GM12874 (cell line): ENCODE measurements around the gene IGSF1.

Experiments used
- TF ChIP-seq, protein P1 (sequence below): IDR thresholded peaks from 2 replicates; pipeline ENCODE4 v1.5.1; 2011; ENCODE audit warnings: low read depth, mild to moderate bottlenecking, control low read depth, low read length, moderate library complexity; ENCODE audit not compliant: insufficient read depth

The IGSF1 gene

DNA sequence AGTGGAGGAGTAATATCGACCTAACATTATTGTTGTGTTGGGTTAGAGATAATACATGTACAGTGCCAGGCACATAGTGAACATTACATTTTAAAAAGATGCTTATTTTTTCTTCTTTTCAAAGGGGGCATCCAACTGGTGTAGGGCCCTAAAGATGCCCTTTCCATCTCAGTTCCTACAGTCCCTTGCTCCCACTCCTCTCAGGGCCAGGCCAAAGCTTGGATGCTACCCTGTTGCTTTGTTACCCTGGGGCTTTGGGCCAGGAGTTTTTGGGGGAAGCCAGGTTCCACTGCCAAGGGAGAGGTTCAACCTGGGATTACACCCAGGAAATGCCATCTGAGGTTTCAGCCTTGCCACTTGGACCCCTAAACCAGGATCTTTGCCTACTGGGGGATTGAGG lies 918 bp downstream of the IGSF1 start:
- TF ChIP-seq, protein P1, sequence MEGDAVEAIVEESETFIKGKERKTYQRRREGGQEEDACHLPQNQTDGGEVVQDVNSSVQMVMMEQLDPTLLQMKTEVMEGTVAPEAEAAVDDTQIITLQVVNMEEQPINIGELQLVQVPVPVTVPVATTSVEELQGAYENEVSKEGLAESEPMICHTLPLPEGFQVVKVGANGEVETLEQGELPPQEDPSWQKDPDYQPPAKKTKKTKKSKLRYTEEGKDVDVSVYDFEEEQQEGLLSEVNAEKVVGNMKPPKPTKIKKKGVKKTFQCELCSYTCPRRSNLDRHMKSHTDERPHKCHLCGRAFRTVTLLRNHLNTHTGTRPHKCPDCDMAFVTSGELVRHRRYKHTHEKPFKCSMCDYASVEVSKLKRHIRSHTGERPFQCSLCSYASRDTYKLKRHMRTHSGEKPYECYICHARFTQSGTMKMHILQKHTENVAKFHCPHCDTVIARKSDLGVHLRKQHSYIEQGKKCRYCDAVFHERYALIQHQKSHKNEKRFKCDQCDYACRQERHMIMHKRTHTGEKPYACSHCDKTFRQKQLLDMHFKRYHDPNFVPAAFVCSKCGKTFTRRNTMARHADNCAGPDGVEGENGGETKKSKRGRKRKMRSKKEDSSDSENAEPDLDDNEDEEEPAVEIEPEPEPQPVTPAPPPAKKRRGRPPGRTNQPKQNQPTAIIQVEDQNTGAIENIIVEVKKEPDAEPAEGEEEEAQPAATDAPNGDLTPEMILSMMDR: no peak

DNA sequence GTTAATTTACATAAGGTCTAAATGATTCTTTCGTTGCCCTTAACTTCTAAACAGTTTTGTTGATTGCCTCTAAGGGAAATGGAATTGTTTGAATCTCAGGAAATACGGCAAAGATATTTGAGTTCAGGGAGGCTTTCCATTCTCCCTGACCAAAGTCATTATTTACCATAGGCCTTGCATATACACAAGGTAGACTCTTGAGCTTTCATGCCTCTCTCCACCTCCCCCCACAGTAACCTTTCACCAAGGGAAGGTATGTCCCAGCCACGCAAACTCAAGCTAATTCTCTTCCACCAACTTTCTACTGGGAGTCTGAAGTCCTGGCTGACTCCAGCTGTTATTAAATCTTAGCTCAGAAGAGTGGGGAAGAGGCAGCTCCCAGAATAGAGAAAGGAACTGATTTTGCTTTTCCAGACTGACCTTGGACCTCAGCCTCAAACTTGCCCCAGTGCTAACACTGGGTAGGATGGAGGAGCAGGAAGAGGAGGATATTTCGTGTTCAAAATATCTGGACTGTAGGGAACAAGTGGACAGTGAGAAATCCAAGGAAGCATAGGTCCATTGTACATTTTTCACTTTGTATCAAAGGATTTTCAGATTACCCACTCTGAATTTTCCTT lies 1.4 kb downstream of the IGSF1 start:
- TF ChIP-seq, protein P1: no peak

DNA sequence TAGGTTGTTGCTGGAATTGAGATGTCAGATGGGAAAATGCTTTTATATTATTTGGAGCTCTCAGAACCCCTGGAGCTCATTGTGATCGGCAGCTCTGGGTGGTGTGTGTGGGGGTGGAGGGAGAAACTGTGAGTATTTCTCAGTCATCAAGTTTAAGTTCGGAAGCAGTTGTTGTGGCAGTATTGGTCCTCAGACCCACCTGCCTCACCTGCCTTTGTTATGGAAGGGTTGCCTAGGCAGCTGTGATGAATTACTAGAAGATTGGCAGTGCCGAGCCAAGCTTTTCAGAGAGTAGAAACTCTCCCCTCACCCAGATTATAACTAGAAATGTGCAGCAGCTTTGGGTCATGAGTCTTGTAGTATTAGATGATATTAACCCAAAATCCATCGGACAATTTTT lies 9.5 kb downstream of the IGSF1 start:
- TF ChIP-seq, protein P1: no peak

DNA sequence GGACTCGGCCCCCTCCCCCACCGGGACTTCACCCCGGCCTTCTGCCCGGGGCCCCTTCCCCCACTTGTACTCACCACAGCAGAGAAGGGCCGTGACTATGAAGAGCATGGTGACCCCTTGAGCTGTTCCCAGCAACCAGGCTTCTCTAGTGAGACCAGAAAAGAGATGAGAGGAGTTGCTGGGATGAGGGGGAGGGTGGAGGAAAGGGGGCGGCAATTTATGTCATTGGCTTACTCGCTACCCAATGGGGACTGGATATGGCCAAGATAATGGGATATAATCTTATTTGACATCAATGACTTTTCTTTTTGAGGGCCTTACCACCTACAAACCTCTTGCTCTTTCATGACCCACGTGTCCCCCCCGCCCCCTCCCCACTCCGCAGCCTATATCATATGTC lies 9.9 kb downstream of the IGSF1 start:
- TF ChIP-seq, protein P1: no peak

DNA sequence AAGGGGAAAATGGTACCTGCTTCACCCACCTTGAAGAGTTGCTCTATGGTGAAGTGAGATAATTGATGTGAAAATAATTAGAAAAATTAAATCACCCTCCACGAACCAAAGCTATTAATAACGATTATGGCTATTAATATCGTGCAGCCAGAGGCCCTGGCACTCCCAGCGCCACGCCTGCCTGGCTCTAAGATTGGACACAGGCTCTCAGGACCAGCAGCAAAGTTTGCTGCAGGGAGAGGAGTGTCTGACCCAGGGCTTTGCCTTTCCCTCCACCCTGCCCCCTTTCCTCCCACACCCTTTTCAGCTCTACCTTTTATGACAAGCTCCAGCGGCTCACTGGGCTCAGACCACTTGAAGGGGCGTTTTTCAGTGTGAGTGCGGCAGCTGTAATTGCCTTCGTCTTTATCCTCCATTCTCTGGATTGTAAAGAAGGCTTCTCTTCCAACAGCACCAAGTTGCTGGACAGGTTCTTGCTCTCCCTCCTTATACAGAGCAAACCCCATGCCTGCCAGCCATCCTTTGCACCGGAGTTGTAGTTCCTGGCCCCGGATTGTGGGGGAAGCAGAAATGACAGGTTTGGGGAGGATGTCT lies 11.5 kb downstream of the IGSF1 start:
- TF ChIP-seq, protein P1: no peak

DNA sequence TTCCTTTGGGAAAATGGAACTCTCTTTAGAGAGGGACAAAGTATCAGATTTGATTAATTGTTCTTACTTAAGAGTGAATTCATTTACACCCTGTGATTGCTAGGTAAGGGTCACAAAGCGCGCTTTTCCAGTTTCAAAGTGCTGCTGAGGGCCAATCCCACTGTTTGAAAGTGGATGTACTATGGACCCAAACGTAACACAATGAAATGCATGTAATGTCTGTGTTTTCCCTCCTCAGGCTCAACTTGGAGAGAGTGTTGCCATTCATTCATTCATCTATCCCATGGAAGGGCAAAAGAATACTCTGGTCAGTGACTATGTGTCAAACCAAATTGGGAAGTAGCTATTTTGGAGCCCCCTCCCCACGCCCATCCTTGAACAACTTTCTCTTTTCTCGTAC lies 16.1 kb downstream of the IGSF1 start:
- TF ChIP-seq, protein P1: no peak

DNA sequence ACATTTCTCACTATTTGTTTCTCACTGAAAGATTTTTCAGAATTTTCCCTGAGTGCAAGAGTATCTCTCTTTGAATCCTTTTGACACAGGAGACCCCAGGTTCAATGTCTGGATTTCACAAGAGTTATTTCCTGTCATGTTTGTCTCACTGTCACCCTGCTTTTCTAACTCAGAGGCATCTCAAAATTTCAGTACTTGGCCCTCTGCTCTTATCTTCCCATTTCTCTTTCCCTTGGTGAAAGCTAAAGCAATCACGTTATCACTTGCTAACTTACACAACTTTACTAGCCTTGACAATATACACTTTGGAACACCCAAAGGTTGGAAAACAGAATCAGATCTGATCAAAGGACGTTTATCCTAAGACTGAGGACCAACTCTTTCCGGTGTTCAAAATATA lies 17.3 kb downstream of the IGSF1 start:
- TF ChIP-seq, protein P1: no peak
